GM18517 (cell line): ENCODE results near the gene CLIP2.
"Not testable (repeated sequence)": the region's sequence is repeated elsewhere in the genome, so short reads cannot be mapped to it uniquely, and the experiment has no call there.

Experiments used
- ATAC-seq: cut with Tn5 transposase; IDR thresholded peaks from one replicate; pipeline ENCODE4 v1.9.1; 2021; ENCODE audit warnings: mild to moderate bottlenecking, moderate library complexity; ENCODE audit not compliant: unreplicated experiment

The CLIP2 gene

GRCh38 chr7:74428023-74428422 lies 138.8 kb downstream of the CLIP2 start:
- no peak for ATAC-seq

- no peak for ATAC-seq
These were observed 140.0 kb downstream of the CLIP2 start for GRCh38 chr7:74429153-74429747.

GRCh38 chr7:74430409-74430808 lies 141.2 kb downstream of the CLIP2 start:
- not testable (repeated sequence) for ATAC-seq

- no peak for ATAC-seq
These were observed 141.8 kb downstream of the CLIP2 start for GRCh38 chr7:74430961-74431466.

GRCh38 chr7:74437291-74437571 lies 148.0 kb downstream of the CLIP2 start:
- ATAC-seq: not testable (repeated sequence)

- ATAC-seq: no peak
These were observed 149.1 kb downstream of the CLIP2 start for GRCh38 chr7:74438327-74438726.

- no peak for ATAC-seq
These were observed 150.3 kb downstream of the CLIP2 start for GRCh38 chr7:74439541-74439940.

GRCh38 chr7:74440143-74440542 lies 150.9 kb downstream of the CLIP2 start:
- not testable (repeated sequence) for ATAC-seq

- no peak for ATAC-seq
These were observed 152.6 kb downstream of the CLIP2 start for GRCh38 chr7:74441801-74442200.

- no peak for ATAC-seq
These were observed 154.5 kb downstream of the CLIP2 start for GRCh38 chr7:74443543-74444247.

GRCh38 chr7:74449144-74449543 lies 159.9 kb downstream of the CLIP2 start:
- no peak for ATAC-seq

- no peak for ATAC-seq
These were observed 160.7 kb downstream of the CLIP2 start for GRCh38 chr7:74449809-74450397.

- no peak for ATAC-seq
These were observed 163.6 kb downstream of the CLIP2 start for GRCh38 chr7:74452748-74453321.

- no peak for ATAC-seq
These were observed 164.3 kb downstream of the CLIP2 start, which contains the start of gene GTF2IRD1 for GRCh38 chr7:74453322-74454011. GTF2IRD1 (plus strand) TSS chr7:74453906; CDS start chr7:74508081, 54,175 bp downstream.

GRCh38 chr7:74454021-74454924 lies 165.1 kb downstream of the CLIP2 start:
- no peak for ATAC-seq

GRCh38 chr7:74454925-74455288 lies 165.7 kb downstream of the CLIP2 start:
- no peak for ATAC-seq

GRCh38 chr7:74455291-74455804 lies 166.1 kb downstream of the CLIP2 start:
- ATAC-seq: no peak
